AG04450 (cell line): ENCODE measurements around the gene EI24. TPM values are rescaled to one million over a fixed set of nuclear protein-coding genes. Genes with fewer than 3 reads are reported as not detected.
"Not testable (repeated sequence)": the region's sequence is repeated elsewhere in the genome, so short reads cannot be mapped to it uniquely, and the experiment has no call there.

Experiments used
- CTCF ChIA-PET: fragments of 300-600, 350-600 bp; formaldehyde crosslinking; extraction: SDS; loops from one replicate; lab custom pipeline; 2022; ENCODE audit warnings: antibody characterized with exemption, inconsistent platforms; lab: Charles Lee
- POLR2A ChIA-PET: fragments of 350-600 bp; formaldehyde crosslinking; extraction: SDS; loops from one replicate; lab custom pipeline; 2021; ENCODE audit warnings: antibody characterized with exemption, inconsistent platforms; lab: Yijun Ruan, JAX
- DNase-seq: peaks from one replicate; pipeline ENCODE4 v3.0.0-alpha.2; 2011; ENCODE audit warnings: low read depth, low spot score
- H3K27ac ChIP-seq: one replicate; pipeline ENCODE4 v1.5.1; 2012; ENCODE audit warnings: low read depth, low read length, control low read depth
- H3K27me3 ChIP-seq: one replicate; pipeline ENCODE4 v1.6.0; 2012; ENCODE audit warnings: low read length; ENCODE audit not compliant: control insufficient read depth, insufficient read depth
- H3K4me3 ChIP-seq: 2 replicates; pipeline ENCODE4 v1.5.1; 2011; ENCODE audit warnings: mild to moderate bottlenecking, low read depth, low read length, control low read depth
- H3K9me3 ChIP-seq: 2 replicates; pipeline ENCODE4 v1.5.1; 2012; ENCODE audit warnings: low read length; ENCODE audit not compliant: control insufficient read depth, insufficient read depth
- CTCF ChIP-seq: IDR thresholded peaks from 2 replicates; pipeline ENCODE4 v1.5.1; 2011; ENCODE audit warnings: low read depth, low read length, control low read depth, inconsistent platforms
- polyA plus RNA-seq: library from polyadenylated mRNA; depleted of rRNA; stranded (reverse); fragments of >200 nt; gene quantifications from 2 replicates; pipeline ENCODE4 v1.2.3, GENCODE V29; 2011

Gene EI24
- polyA plus RNA-seq, 1 experiment = 150 TPM

GRCh38 chr11:125535585-125535984, 33.7 kb upstream of the EI24 start:
- Histone ChIP-seq H3K4me3 (no peak overlapping the region), H3K27me3 (peaks cover 4% of the 10 kb centered on the region), H3K9me3 (no peaks in the 10 kb centered on the region), H3K27ac (no peak overlapping the region)
- CTCF ChIA-PET = no interaction called here
- TF ChIP-seq CTCF = no peak
- POLR2A ChIA-PET = no interaction called here
- no peak for DNase-seq

- H3K4me3 ChIP-seq, H3K27ac ChIP-seq, POLR2A ChIA-PET, H3K9me3 ChIP-seq, CTCF ChIA-PET, DNase-seq, H3K27me3 ChIP-seq: not testable (repeated sequence)
These were observed 32.4 kb upstream of the EI24 start for GRCh38 chr11:125536834-125537233.

GRCh38 chr11:125542709-125543108, 26.6 kb upstream of the EI24 start:
- Histone ChIP-seq H3K27ac (no peak overlapping the region), H3K4me3 (no peak overlapping the region), H3K9me3 (no peaks in the 10 kb centered on the region), H3K27me3 (peaks cover 2% of the 10 kb centered on the region)
- ChIA-PET CTCF (no interaction called here), POLR2A (no interaction called here)
- TF ChIP-seq CTCF = no peak
- no peak for DNase-seq

- no peak overlapping the region for H3K27ac ChIP-seq
- POLR2A ChIA-PET = no interaction called here
- CTCF ChIA-PET = no interaction called here
- no peak for DNase-seq
- H3K9me3 ChIP-seq = peaks cover 18% of the 10 kb centered on the region
- H3K27me3 ChIP-seq = peaks cover 3% of the 10 kb centered on the region
- H3K4me3 ChIP-seq = no peak overlapping the region
- TF ChIP-seq CTCF = no peak
These were observed 18.5 kb upstream of the EI24 start for GRCh38 chr11:125550780-125551179.

GRCh38 chr11:125551835-125552342, 17.4 kb upstream of the EI24 start:
- TF ChIP-seq CTCF = no peak
- Histone ChIP-seq H3K4me3 (no peak overlapping the region), H3K27ac (no peak overlapping the region), H3K9me3 (peaks cover 18% of the 10 kb centered on the region), H3K27me3 (peaks cover 2% of the 10 kb centered on the region)
- ChIA-PET POLR2A (no interaction called here), CTCF (no interaction called here)
- DNase-seq = no peak

- no peak overlapping the region for H3K27ac ChIP-seq
- no peak for TF ChIP-seq CTCF
- DNase-seq = no peak
- peaks cover 18% of the 10 kb centered on the region for H3K9me3 ChIP-seq
- peaks cover 2% of the 10 kb centered on the region for H3K27me3 ChIP-seq
- POLR2A ChIA-PET = no interaction called here
- CTCF ChIA-PET = no interaction called here
- H3K4me3 ChIP-seq = no peak overlapping the region
These were observed 16.4 kb upstream of the EI24 start for GRCh38 chr11:125552927-125553326.
